Neural cell (in vitro differentiated cells): ENCODE data around the gene CPNE4.

Experiments
- CTCF ChIP-seq: fragments of 450-650 bp; IDR thresholded peaks from 2 replicates; pipeline ENCODE4 v1.5.1; 2014; ENCODE audit warnings: antibody characterized with exemption, mild to moderate bottlenecking, moderate library complexity; ENCODE audit not compliant: poor library complexity, severe bottlenecking
- REST ChIP-seq: IDR thresholded peaks from 2 replicates; pipeline ENCODE4 v1.6.1; 2012; ENCODE audit warnings: borderline replicate concordance
- SMC3 ChIP-seq: fragments of 450-650 bp; conservative IDR thresholded peaks from 2 replicates; pipeline ENCODE4 v1.6.1; 2014; ENCODE audit warnings: antibody characterized with exemption, mild to moderate bottlenecking, moderate library complexity; ENCODE audit not compliant: poor library complexity
- TAF1 ChIP-seq: IDR thresholded peaks from 2 replicates; pipeline ENCODE4 v1.6.1; 2012; ENCODE audit warnings: low read depth

GRCh38 chr3:131728898-131729642 lies 305.7 kb downstream of the CPNE4 start:
- TF ChIP-seq TAF1: no peak
- no peak for TF ChIP-seq CTCF
- no peak for TF ChIP-seq SMC3
- no peak for TF ChIP-seq REST
